Left lung (tissue), 10 donors: Measurements from ENCODE around the gene MARCHF3. TPM values are rescaled to one million over a fixed set of nuclear protein-coding genes. Genes with fewer than 3 reads are reported as not detected.
A peak's percentile ranks its signal among the peaks of the same experiment; 100 is the strongest.
"Not testable (repeated sequence)": the region's sequence is repeated elsewhere in the genome, so short reads cannot be mapped to it uniquely, and the experiment has no call there.

Experiments
- ATAC-seq: fragments of 200-7000 bp; cut with Tn5 transposase; one replicate; pipeline ENCODE4 v1.9.1; 2020; ENCODE audit warnings: moderate library complexity
- DNase-seq, 4 donors: peaks; one replicate each; pipeline ENCODE4 v3.0.0-alpha.2; 2013 to 2020
- H3K27ac ChIP-seq, 2 donors: fragments of 200-600 bp; sonication (generic) in 1 of 2; one replicate each; pipeline versions ENCODE4 v1.5.0 to v1.8.0; 2020 to 2021
- H3K27me3 ChIP-seq, 2 donors: fragments of 200-600 bp; sonication (generic) in 1 of 2; one replicate each; pipeline versions ENCODE4 v1.5.0 to v1.8.0; 2020 to 2021
- H3K36me3 ChIP-seq, 2 donors: fragments of 200-600 bp; sonication (generic) in 1 of 2; one replicate each; pipeline versions ENCODE4 v1.5.0 to v1.8.0; 2020 to 2021
- H3K4me1 ChIP-seq, 2 donors: fragments of 200-600 bp; one replicate each; pipeline ENCODE4 v1.8.0; 2021
- H3K4me3 ChIP-seq, 2 donors: fragments of 200-600 bp; sonication (generic) in 1 of 2; one replicate each; pipeline versions ENCODE4 v1.5.0 to v1.8.0; 2020 to 2021; ENCODE audit warnings: mild to moderate bottlenecking in 1 of 2
- H3K9me3 ChIP-seq, 2 donors: fragments of 200-600 bp; sonication (generic) in 1 of 2; one replicate each; pipeline versions ENCODE4 v1.5.0 to v1.8.0; 2020 to 2021
- CTCF ChIP-seq, 2 donors: fragments of 200-600 bp; sonication (generic) in 1 of 2; IDR thresholded peaks; one replicate each; pipeline versions ENCODE4 v1.5.0 to v1.8.0; 2021; ENCODE audit warnings: antibody characterized with exemption in 2 of 2
- intact Hi-C, 2 donors: fragments of 100-400 bp; cut with DNase I; formaldehyde crosslinking; loops; one replicate each; pipeline versions ENCODE4 v1.11.2 to v1.14.2; 2022
- polyA plus RNA-seq, 6 donors: library from polyadenylated mRNA; unstranded; fragments of 120-200 nt; gene quantifications; one replicate each; pipeline ENCODE4 v1.2.1, GENCODE V29; 2013; ENCODE audit not compliant: insufficient read length in 6 of 6
- total RNA-seq, 2 donors: library from RNA; stranded (reverse); fragmentation: NEBNext Ultra II Directional; extraction: Animal tissue kit (Norgen Biotek cat#: 25700); gene quantifications; one replicate each; pipeline ENCODE4 v1.2.1, GENCODE V29; 2021
- donor health status: DM: no; HTN: yes; CAD: no.
- donor health status: DM: no; HTN: no; CAD: no.

Gene MARCHF3
- total and polyA plus RNA-seq, 8 donors, result 3.4 to 8.7 (median 5.5) TPM

- Histone ChIP-seq H3K4me1 (peaks cover 0 to 14% of the 10 kb centered on the region in 2 donors), H3K27me3 (no peaks in the 10 kb centered on the region), H3K9me3 (no peaks in the 10 kb centered on the region), H3K27ac (no peak overlapping the region), H3K36me3 (no peaks in the 10 kb centered on the region), H3K4me3 (no peak overlapping the region)
- TF ChIP-seq CTCF (IDR thresholded peaks at IDR 0.05), result no peak
- intact Hi-C loops, result no loop called here
- DNase-seq (no peak), ATAC-seq (no peak)
These were observed 114.9 kb downstream of the MARCHF3 start for GRCh38 chr5:126915496-126915895.

GRCh38 chr5:126914801-126915436 is 115.4 kb downstream of the MARCHF3 start:
- no peaks in the 10 kb centered on the region for H3K27me3 ChIP-seq
- no peak overlapping the region for H3K27ac ChIP-seq
- no peak overlapping the region for H3K4me3 ChIP-seq
- intact Hi-C loops, result no loop called here
- no peak for TF ChIP-seq CTCF (IDR thresholded peaks at IDR 0.05)
- ATAC-seq, result peak; percentile 57
- DNase-seq, result no peak
- no peaks in the 10 kb centered on the region for H3K36me3 ChIP-seq
- H3K9me3 ChIP-seq, result peaks cover 0 to 3% of the 10 kb centered on the region in 2 donors
- H3K4me1 ChIP-seq, result peaks cover 0 to 9% of the 10 kb centered on the region in 2 donors

DNA sequence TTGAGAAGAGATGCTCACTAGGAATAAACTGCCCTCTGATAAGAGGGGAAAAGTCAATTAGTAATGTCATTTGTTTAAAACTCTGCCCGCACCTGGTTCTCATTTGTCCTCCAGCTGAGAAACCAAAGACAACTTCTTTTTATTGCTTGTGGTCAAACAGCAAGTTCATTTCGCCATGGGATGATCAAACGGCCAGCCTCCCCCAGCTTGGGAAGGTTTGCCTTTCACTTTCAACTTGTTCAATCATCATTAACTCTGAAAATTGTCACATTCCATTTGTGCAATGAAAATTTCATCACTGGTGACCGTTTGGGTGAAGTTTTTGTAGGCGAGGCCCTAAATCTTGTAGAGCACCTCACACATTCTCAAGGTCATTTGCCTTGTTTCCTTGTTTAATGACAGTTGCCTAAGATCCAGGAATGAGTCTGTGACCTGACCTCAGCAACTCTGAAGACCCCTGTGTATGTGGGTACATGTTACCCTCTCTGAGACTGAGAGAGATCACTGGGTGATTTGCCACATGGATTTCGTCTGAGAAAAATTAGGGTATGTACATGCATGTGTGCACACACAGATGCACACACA is 117.7 kb downstream of the MARCHF3 start:
- Histone ChIP-seq H3K27ac (no peak overlapping the region), H3K27me3 (no peaks in the 10 kb centered on the region), H3K36me3 (no peaks in the 10 kb centered on the region), H3K9me3 (peaks cover 0 to 5% of the 10 kb centered on the region in 2 donors), H3K4me3 (no peak overlapping the region), H3K4me1 (no peaks in the 10 kb centered on the region)
- no peak for TF ChIP-seq CTCF (IDR thresholded peaks at IDR 0.05)
- ATAC-seq, result no peak
- intact Hi-C loops, result no loop called here
- no peak for DNase-seq

GRCh38 chr5:126911986-126912385 is 118.4 kb downstream of the MARCHF3 start:
- no peaks in the 10 kb centered on the region for H3K36me3 ChIP-seq
- intact Hi-C loops, result no loop called here
- H3K4me3 ChIP-seq, result no peak overlapping the region
- peaks cover 0 to 5% of the 10 kb centered on the region in 2 donors for H3K9me3 ChIP-seq
- DNase-seq (no peak), ATAC-seq (no peak)
- no peaks in the 10 kb centered on the region for H3K4me1 ChIP-seq
- no peaks in the 10 kb centered on the region for H3K27me3 ChIP-seq
- TF ChIP-seq CTCF (IDR thresholded peaks at IDR 0.05), result no peak
- H3K27ac ChIP-seq, result no peak overlapping the region

- Histone ChIP-seq H3K9me3 (peaks cover 0 to 5% of the 10 kb centered on the region in 2 donors), H3K27me3 (no peaks in the 10 kb centered on the region), H3K27ac (no peak overlapping the region), H3K4me1 (no peaks in the 10 kb centered on the region), H3K36me3 (no peaks in the 10 kb centered on the region), H3K4me3 (no peak overlapping the region)
- TF ChIP-seq CTCF (IDR thresholded peaks at IDR 0.05), result no peak
- intact Hi-C loops, result no loop called here
- no peak for ATAC-seq
- DNase-seq, result no peak
These were observed 120.5 kb downstream of the MARCHF3 start for GRCh38 chr5:126909856-126910255.

DNA sequence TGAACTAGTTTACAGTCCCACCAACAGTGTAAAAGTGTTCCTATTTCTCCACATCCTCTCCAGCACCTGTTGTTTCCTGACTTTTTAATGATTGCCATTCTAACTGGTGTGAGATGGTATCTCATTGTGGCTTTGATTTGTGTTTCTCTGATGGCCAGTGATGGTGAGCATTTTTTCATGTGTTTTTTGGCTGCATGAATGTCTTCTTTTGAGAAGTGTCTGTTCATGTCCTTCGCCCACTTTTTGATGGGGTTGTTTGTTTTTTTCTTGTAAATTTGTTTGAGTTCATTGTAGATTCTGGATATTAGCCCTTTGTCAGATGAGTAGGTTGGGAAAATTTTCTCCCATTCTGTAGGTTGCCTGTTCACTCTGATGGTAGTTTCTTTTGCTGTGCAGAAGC is 126.0 kb downstream of the MARCHF3 start:
- H3K36me3 ChIP-seq, H3K4me1 ChIP-seq: not testable (repeated sequence)

More for the DNA sequence above, 126.0 kb downstream of the MARCHF3 start:
- H3K9me3 ChIP-seq, DNase-seq, H3K27me3 ChIP-seq, H3K27ac ChIP-seq, ATAC-seq, intact Hi-C loops, H3K4me3 ChIP-seq: not testable (repeated sequence)
